ENCODE data around the gene PCDH17. TPM values are rescaled to one million over a fixed set of nuclear protein-coding genes. Genes with fewer than 3 reads are reported as not detected.

PCDH17 gene
- total and polyA plus RNA-seq, 9 of the 15 experiments (the other 6 are each of a cell fraction or from before 2014, with no cell fraction given): not detected

GRCh38 chr13:57641051-57641450 is 9.5 kb downstream of the PCDH17 start:
- in situ Hi-C loops (cut with MboI): no loop called here
- intact Hi-C loops (cut with micrococcal nuclease): no loop called here
- no peak for DNase-seq (ENCODE audit: extremely low read depth in 1 of 4, low spot score in 3 of 4)
- CTCF ChIA-PET (ENCODE audit: low intra/inter-chr PET ratio): no interaction called here
- no peaks in the 10 kb centered on the region for H3K9me3 ChIP-seq (replicated peaks; ENCODE audit: control insufficient read depth, insufficient read depth, low read depth, low read length)
- TF ChIP-seq SRSF9 (IDR thresholded peaks at IDR 0.05; ENCODE audit: borderline replicate concordance, low read depth, low read length): no peak
- no peak for TF ChIP-seq RBFOX2 (IDR thresholded peaks at IDR 0.05; ENCODE audit: low read depth, low read length)
- no peak for TF ChIP-seq MLLT1 (IDR thresholded peaks at IDR 0.05)
- no peak for TF ChIP-seq CTBP1 (IDR thresholded peaks at IDR 0.05; ENCODE audit: borderline replicate concordance)
- FAIRE-seq: no peak
- H3K27ac ChIP-seq (ENCODE audit: extremely low read depth, low read depth, low read length): no peak overlapping the region
- H3K36me3 ChIP-seq (ENCODE audit: control insufficient read depth, insufficient read depth, low read length): no peaks in the 10 kb centered on the region
- H3K4me1 ChIP-seq (replicated peaks in 1 of 2; ENCODE audit: control insufficient read depth in 2 of 2, insufficient read depth in 2 of 2, low read length in 2 of 2): no peaks in the 10 kb centered on the region
- H4K20me1 ChIP-seq (replicated peaks; ENCODE audit: control insufficient read depth, insufficient read depth, low read length): no peaks in the 10 kb centered on the region
- no peak overlapping the region for H3K4me2 ChIP-seq (ENCODE audit: insufficient read depth, low read length)
- no peaks in the 10 kb centered on the region for H3K27me3 ChIP-seq (ENCODE audit: control insufficient read depth in 2 of 2, insufficient read depth in 2 of 2, low read length in 2 of 2)
- no peak overlapping the region for H3K4me3 ChIP-seq
- no peaks in the 10 kb centered on the region for H3K9me1 ChIP-seq (ENCODE audit: control insufficient read depth, insufficient read depth, low read length)
- no peak overlapping the region for H3K9ac ChIP-seq (ENCODE audit: insufficient read depth in 1 of 2, low read depth in 2 of 2, low read length in 2 of 2)
- WGBS (ENCODE audit: insufficient coverage, low coverage, missing lambda C conversion rate): 0% methylated on average over 3 of the region's 3 CpGs
- no peaks in the 10 kb centered on the region for H3K79me2 ChIP-seq (ENCODE audit: control insufficient read depth, insufficient read depth, low read length)
- H2AFZ ChIP-seq (ENCODE audit: low read depth, low read length): no peak overlapping the region
- ATAC-seq: no peak
- BruUV-seq (replicated peaks): no TSS peak
- POLR2A ChIA-PET: no interaction called here

GRCh38 chr13:57644106-57644505 is 12.6 kb downstream of the PCDH17 start:
- Histone ChIP-seq H3K9me3 (replicated peaks; ENCODE audit: control insufficient read depth, insufficient read depth, low read depth, low read length) (no peaks in the 10 kb centered on the region), H3K9ac (ENCODE audit: insufficient read depth in 1 of 2, low read depth in 2 of 2, low read length in 2 of 2) (no peak overlapping the region), H3K4me2 (ENCODE audit: insufficient read depth, low read length) (no peak overlapping the region), H3K27ac (ENCODE audit: extremely low read depth, low read depth, low read length) (no peak overlapping the region), H3K79me2 (ENCODE audit: control insufficient read depth, insufficient read depth, low read length) (no peaks in the 10 kb centered on the region), H3K4me1 (replicated peaks in 1 of 2; ENCODE audit: control insufficient read depth in 2 of 2, insufficient read depth in 2 of 2, low read length in 2 of 2) (no peaks in the 10 kb centered on the region), H2AFZ (ENCODE audit: low read depth, low read length) (no peak overlapping the region), H4K20me1 (replicated peaks; ENCODE audit: control insufficient read depth, insufficient read depth, low read length) (no peaks in the 10 kb centered on the region), H3K9me1 (ENCODE audit: control insufficient read depth, insufficient read depth, low read length) (no peaks in the 10 kb centered on the region), H3K36me3 (ENCODE audit: control insufficient read depth, insufficient read depth, low read length) (no peaks in the 10 kb centered on the region), H3K27me3 (ENCODE audit: control insufficient read depth in 2 of 2, insufficient read depth in 2 of 2, low read length in 2 of 2) (no peaks in the 10 kb centered on the region), H3K4me3 (no peak overlapping the region)
- no TSS peak for BruUV-seq (replicated peaks)
- intact Hi-C loops (cut with micrococcal nuclease): no loop called here
- TF ChIP-seq CBFA2T2 (conservative IDR thresholded peaks at IDR 0.05) (no peak), SRF (CRISPR knock-in tag; IDR thresholded peaks at IDR 0.05) (no peak)
- WGBS (ENCODE audit: insufficient coverage, low coverage, missing lambda C conversion rate): 0% methylated on average over 2 of the region's 3 CpGs
- FAIRE-seq (no peak), DNase-seq (ENCODE audit: extremely low read depth in 1 of 4, low spot score in 3 of 4) (no peak), ATAC-seq (no peak)
- in situ Hi-C loops (cut with MboI): no loop called here
- POLR2A ChIA-PET: no interaction called here
- CTCF ChIA-PET (ENCODE audit: low intra/inter-chr PET ratio): no interaction called here
